A549 (cell line): Measurements from ENCODE around the gene SPIB.

Experiments
- CEBPB ChIP-seq, 2 experiments: fragments of >200 bp in 1 of 2; sonication (Bioruptor Twin) in 1 of 2; formaldehyde crosslinking in 1 of 2; IDR thresholded peaks; 2 replicates each; pipeline ENCODE4 v1.6.1; 2012 to 2016
- CTCF ChIP-seq: fragments of >200 bp; sonication (Bioruptor Twin); formaldehyde crosslinking; IDR thresholded peaks from 3 replicates; pipeline ENCODE4 v1.5.1; 2016
- EP300 ChIP-seq, 2 experiments: fragments of >200 bp; sonication (Bioruptor Twin); formaldehyde crosslinking; IDR thresholded peaks; 2 replicates in 1 of 2; 3 replicates in 1 of 2; pipeline ENCODE4 v1.6.1; 2016 to 2017
- ESRRA ChIP-seq: fragments of 150-350 bp; IDR thresholded peaks from 2 replicates; pipeline ENCODE4 v1.6.1; 2014; ENCODE audit warnings: mild to moderate bottlenecking, low read length, borderline replicate concordance
- HES2 ChIP-seq: fragments of >200 bp; sonication (Bioruptor Twin); formaldehyde crosslinking; IDR thresholded peaks from 2 replicates; pipeline ENCODE4 v1.6.1; 2016
- KDM1A ChIP-seq: fragments of 200-600 bp; sonication (generic); IDR thresholded peaks from 2 replicates; pipeline ENCODE4 v1.6.1; 2016; ENCODE audit warnings: low read depth, mild to moderate bottlenecking
- KDM5A ChIP-seq: fragments of 200-600 bp; sonication (generic); IDR thresholded peaks from 2 replicates; pipeline ENCODE4 v1.6.1; 2016; ENCODE audit warnings: antibody characterized with exemption, mild to moderate bottlenecking
- NFE2L2 ChIP-seq: fragments of 150-350 bp; conservative IDR thresholded peaks from 2 replicates; pipeline ENCODE4 v1.6.1; 2014; ENCODE audit warnings: low read length
- NR3C1 ChIP-seq: fragments of >200 bp; sonication (Bioruptor Twin); formaldehyde crosslinking; IDR thresholded peaks from 3 replicates; pipeline ENCODE4 v1.6.1; 2017
- POLR2A ChIP-seq: IDR thresholded peaks from 2 replicates; pipeline ENCODE4 v1.6.1; 2012; ENCODE audit warnings: mild to moderate bottlenecking, low read length
- POLR2AphosphoS2 ChIP-seq: conservative IDR thresholded peaks from 2 replicates; pipeline ENCODE4 v1.6.1; 2012; ENCODE audit warnings: low read length, improper control_type of control experiment, inconsistent platforms
- RFX5 ChIP-seq: fragments of 450-650 bp; IDR thresholded peaks from 2 replicates; pipeline ENCODE4 v1.7.1; 2014; ENCODE audit warnings: antibody characterized with exemption, mild to moderate bottlenecking, moderate library complexity
- TP53 ChIP-seq: fragments of 250-450 bp; sonication (Bioruptor Pico); IDR thresholded peaks from 2 replicates; pipeline ENCODE4 v1.5.0; 2021; ENCODE audit warnings: mild to moderate bottlenecking, moderate library complexity
- USF2 ChIP-seq: fragments of 450-650 bp; IDR thresholded peaks from 2 replicates; pipeline ENCODE4 v1.6.1; 2014; ENCODE audit warnings: antibody characterized with exemption

- TF ChIP-seq CTCF = no peak
- no peak for TF ChIP-seq ESRRA
- TF ChIP-seq KDM5A = no peak
- TF ChIP-seq POLR2A = no peak
- no peak for TF ChIP-seq KDM1A
- TF ChIP-seq CEBPB (IDR thresholded peaks at IDR 0.05) = no peak
- no peak for TF ChIP-seq NR3C1
- TF ChIP-seq TP53 (CRISPR knock-in tag) = no peak
- no peak for TF ChIP-seq EP300 (IDR thresholded peaks at IDR 0.05)
- TF ChIP-seq RFX5 = no peak
- TF ChIP-seq POLR2AphosphoS2 = no peak
- no peak for TF ChIP-seq USF2
- TF ChIP-seq NFE2L2 = no peak
- no peak for TF ChIP-seq HES2
Observed at GRCh38 chr19:50434525-50434924, 15.8 kb downstream of the SPIB start.
